Measurements from ENCODE around the gene POLR3G.

POLR3G gene

DNA sequence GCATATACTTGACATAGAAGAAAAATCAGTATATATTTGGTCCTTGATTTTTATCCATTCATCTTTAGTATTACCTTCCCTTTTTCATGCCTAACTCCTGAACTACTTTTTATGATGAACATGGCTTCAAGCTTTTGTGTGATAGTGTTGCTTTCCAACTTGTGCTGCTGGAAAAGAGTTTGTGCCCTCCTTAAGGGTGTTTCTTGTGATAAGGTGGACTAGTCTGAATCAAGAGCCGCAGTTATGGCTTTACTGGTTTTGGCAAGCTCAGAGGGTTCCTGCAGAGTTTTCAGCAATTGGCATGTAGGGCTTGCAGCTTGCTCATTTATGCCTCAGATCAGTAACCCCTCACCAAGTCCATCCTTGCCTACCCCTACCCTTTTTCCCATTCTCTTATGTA is 20.5 kb downstream of the POLR3G start:
- TF ChIP-seq, protein P1, sequence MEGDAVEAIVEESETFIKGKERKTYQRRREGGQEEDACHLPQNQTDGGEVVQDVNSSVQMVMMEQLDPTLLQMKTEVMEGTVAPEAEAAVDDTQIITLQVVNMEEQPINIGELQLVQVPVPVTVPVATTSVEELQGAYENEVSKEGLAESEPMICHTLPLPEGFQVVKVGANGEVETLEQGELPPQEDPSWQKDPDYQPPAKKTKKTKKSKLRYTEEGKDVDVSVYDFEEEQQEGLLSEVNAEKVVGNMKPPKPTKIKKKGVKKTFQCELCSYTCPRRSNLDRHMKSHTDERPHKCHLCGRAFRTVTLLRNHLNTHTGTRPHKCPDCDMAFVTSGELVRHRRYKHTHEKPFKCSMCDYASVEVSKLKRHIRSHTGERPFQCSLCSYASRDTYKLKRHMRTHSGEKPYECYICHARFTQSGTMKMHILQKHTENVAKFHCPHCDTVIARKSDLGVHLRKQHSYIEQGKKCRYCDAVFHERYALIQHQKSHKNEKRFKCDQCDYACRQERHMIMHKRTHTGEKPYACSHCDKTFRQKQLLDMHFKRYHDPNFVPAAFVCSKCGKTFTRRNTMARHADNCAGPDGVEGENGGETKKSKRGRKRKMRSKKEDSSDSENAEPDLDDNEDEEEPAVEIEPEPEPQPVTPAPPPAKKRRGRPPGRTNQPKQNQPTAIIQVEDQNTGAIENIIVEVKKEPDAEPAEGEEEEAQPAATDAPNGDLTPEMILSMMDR (IDR thresholded peaks at IDR 0.05), result no peak
- no peak overlapping the region for H3K27ac ChIP-seq
- DNase-seq (ENCODE audit: low spot score), result no peak
- H3K4me3 ChIP-seq, result no peak overlapping the region

DNA sequence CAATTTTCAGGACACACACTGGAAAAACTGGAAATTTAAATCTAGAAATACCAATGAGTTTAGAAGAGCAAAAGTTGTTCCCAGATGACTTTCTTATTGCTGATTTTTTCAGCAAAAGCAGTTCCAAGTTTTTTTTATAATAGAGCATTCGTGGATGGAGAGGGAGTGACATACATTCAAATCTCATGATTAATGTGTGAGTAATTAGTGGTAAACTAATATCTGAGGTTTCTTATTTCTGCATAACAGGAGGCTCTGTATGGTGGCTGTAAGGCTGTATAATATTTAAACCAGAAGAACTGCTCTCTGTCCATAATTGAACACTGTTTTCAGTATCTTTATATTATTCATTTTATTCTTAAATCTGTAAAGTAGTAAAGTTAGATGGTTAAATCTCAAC is 28.9 kb downstream of the POLR3G start:
- Histone ChIP-seq H3K27ac (no peak overlapping the region), H3K4me3 (no peak overlapping the region)
- DNase-seq (ENCODE audit: low spot score), result no peak
- TF ChIP-seq, protein P1 (IDR thresholded peaks at IDR 0.05), result no peak

DNA sequence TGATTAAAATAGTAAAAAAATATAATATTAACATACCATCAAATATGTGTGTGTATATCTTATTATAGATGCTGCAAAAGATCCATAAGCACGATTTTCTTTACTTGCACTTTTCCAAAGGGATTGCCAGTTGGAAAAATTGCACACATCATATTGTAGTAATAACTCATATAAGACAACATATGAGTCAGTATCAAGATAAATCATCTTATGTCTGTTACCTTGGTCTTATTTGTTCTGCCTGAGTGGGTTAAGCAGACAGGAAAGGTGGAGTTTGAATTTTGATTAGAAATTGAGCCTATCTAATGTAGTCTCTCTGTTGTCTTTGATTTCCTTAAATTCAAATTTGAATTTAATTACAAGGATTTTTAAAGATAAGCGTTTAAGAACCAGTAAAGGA is 30.1 kb downstream of the POLR3G start:
- H3K27ac ChIP-seq, result no peak overlapping the region
- no peak overlapping the region for H3K4me3 ChIP-seq
- TF ChIP-seq, protein P1 (IDR thresholded peaks at IDR 0.05), result no peak
- DNase-seq (ENCODE audit: low spot score), result no peak

DNA sequence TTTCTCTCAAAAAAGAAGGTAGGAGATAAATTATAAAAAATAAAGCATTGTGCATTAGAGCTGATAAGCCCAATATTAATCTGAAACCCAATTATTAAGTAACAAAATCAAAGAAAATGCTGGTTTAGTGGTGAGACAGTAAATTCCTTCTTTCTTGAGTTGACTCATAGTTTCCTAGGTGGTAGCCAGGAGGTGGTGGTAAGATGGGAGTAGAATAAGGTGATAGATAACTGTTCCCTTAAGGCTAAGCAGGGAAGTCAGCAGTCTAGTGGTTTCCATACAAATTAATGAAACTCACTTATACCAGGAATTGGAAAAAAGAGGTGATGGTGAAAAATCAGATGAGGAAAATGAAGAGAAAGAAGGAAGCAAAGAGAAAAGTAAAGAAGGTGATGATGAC is 31.6 kb downstream of the POLR3G start:
- Histone ChIP-seq H3K4me3 (no peak overlapping the region), H3K27ac (no peak overlapping the region)
- TF ChIP-seq, protein P1 (IDR thresholded peaks at IDR 0.05), result no peak
- DNase-seq (ENCODE audit: low spot score), result no peak

DNA sequence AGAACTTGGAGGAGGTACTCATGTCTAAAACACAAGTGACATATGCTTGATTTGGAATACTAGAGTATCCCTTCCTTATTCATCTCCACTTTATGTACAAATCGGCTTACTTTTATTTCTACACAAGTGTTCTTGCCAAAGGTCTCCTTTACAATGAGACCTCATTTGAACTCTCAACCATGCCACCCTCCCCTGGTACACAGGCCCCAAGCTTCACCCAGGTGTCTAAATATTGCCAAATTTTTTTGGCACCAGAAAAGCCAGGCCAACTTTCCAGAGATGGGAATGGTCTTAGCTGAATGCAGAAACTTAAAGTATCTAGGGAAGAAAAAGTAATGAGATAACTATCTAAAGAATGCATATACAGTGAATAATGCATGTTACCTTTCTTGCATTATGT is 35.8 kb downstream of the POLR3G start:
- Histone ChIP-seq H3K4me3 (no peak overlapping the region), H3K27ac (no peak overlapping the region)
- TF ChIP-seq, protein P1 (IDR thresholded peaks at IDR 0.05), result no peak
- no peak for DNase-seq (ENCODE audit: low spot score)

DNA sequence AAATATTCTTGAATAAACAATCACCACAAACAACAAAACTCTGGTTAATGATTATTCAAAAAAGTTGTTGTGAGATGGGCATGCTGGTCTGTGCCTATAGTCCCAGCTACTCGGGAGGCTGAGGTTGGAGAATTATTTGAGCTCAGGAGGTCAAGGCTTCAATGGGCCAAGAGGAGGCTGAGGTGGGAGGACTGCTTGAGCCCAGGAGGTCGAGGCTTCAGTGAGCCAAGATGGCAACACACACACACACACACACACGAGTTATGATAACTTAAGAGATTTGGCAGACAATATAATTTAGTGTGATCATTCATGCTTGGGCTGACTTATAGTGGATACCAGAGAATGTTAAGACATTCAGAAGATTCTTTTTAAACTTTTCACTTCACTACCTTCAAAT is 39.9 kb downstream of the POLR3G start:
- TF ChIP-seq, protein P1 (IDR thresholded peaks at IDR 0.05), result no peak
- Histone ChIP-seq H3K27ac (no peak overlapping the region), H3K4me3 (no peak overlapping the region)
- DNase-seq (ENCODE audit: low spot score), result no peak

DNA sequence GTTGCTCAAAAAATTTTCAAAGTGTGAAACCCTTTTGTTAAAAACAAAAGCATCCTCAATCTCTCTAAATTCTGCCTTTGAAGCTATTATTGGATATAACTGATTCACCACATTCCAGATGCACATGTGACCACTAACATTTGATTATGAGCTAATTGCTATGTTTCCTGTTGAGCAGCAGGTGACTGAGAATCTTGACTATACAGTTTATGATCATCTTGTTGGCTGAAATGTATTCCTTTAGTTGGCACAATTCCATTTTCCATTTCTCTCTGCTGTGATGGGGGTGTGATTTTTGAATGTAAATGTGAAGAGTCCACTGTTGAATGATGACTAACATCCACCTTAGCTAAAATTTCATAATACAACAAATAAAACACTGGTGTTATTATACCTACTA is 44.0 kb downstream of the POLR3G start:
- no peak overlapping the region for H3K4me3 ChIP-seq
- no peak for DNase-seq (ENCODE audit: low spot score)
- TF ChIP-seq, protein P1 (IDR thresholded peaks at IDR 0.05), result no peak
- H3K27ac ChIP-seq, result no peak overlapping the region

Data from coronary artery (tissue), 2 donors.